GM19023 (cell line): Measurements from ENCODE around the gene CAMTA1.

ENCODE experiments used
- ATAC-seq: cut with Tn5 transposase; IDR thresholded peaks from one replicate; pipeline ENCODE4 v1.9.1; 2021; ENCODE audit warnings: mild to moderate bottlenecking, moderate library complexity; ENCODE audit not compliant: unreplicated experiment

The CAMTA1 gene

GRCh38 chr1:7018826-7019225 is 233.6 kb downstream of the CAMTA1 start:
- ATAC-seq: no peak

GRCh38 chr1:7019510-7019909 is 234.3 kb downstream of the CAMTA1 start:
- ATAC-seq: no peak

- no peak for ATAC-seq
Measured at GRCh38 chr1:7022058-7022457, 236.8 kb downstream of the CAMTA1 start.

DNA sequence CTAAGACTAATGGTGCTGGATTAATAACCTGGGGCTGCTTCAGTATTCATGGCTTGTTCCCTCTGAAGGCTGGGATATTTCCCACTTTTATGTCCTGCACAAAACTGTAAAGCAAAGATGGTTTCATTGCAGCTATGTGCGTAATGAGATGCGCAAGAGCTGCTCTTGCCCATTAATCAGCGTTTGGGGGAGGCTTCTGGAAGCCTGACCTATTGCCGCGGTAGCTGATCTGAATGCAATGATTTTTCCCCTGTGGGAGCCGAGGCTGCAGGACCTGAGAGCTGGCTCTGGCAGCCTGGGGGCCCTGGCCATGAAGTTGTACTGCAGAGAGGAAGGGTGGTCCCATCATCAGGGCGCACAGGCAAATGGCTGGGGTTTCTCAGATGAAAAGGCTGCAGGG is 239.8 kb downstream of the CAMTA1 start:
- no peak for ATAC-seq

DNA sequence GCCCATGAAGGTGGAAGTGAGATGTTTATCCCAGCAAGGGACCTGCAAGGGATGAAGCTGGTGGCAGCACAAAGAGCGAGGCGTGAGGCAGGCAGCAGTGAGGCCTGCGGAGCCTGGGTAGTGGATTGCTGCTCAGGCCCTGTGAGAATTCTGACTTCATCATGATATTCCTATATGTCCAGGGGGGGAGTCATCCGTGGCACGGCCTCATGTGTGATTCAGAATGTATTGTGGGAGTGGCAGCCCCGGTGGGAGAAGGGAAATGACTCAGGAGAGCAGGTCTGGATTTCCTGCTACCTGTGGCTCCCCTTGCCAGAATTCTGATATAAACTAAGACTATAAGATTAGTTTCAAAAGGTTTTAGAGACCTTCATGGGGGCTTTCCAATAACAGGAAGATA is 240.9 kb downstream of the CAMTA1 start:
- no peak for ATAC-seq

GRCh38 chr1:7032992-7033391 is 247.7 kb downstream of the CAMTA1 start:
- no peak for ATAC-seq

- no peak for ATAC-seq
Measured at GRCh38 chr1:7036386-7036785, 251.1 kb downstream of the CAMTA1 start.

DNA sequence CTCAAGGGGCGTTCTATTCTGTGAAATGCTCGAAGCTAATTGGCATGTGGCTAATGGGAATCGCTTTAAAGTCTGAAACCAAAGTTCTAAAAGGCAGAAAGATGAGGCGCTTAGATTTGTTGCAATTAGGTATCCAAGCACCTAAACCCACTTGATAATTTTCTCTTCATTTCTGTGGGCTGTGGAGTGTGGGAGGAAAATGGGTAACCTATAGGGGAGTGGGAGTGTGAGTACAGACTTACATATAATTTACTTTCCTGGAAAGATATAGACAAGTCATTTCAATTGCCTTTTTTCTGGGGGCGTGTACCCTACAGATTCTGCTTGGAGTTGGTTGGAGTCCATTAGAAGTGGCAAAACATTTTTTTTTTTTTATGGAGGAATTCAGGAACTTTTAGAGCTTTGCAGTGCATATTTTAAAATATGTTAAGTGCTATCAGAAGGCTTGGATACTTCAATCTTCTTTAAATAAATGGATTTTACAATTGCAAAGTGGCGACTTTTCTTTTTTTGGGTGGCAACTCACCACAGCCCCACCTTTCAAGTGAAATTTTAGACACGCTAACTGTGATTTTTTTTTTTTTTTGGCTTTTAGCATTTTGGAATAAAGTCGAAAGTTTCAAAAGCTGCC is 254.5 kb downstream of the CAMTA1 start:
- no peak for ATAC-seq

- ATAC-seq: no peak
Measured at GRCh38 chr1:7040969-7041695, 255.9 kb downstream of the CAMTA1 start.

GRCh38 chr1:7042322-7043190 is 257.3 kb downstream of the CAMTA1 start:
- ATAC-seq: no peak

- no peak for ATAC-seq
Measured at GRCh38 chr1:7043191-7043549, 257.9 kb downstream of the CAMTA1 start.

DNA sequence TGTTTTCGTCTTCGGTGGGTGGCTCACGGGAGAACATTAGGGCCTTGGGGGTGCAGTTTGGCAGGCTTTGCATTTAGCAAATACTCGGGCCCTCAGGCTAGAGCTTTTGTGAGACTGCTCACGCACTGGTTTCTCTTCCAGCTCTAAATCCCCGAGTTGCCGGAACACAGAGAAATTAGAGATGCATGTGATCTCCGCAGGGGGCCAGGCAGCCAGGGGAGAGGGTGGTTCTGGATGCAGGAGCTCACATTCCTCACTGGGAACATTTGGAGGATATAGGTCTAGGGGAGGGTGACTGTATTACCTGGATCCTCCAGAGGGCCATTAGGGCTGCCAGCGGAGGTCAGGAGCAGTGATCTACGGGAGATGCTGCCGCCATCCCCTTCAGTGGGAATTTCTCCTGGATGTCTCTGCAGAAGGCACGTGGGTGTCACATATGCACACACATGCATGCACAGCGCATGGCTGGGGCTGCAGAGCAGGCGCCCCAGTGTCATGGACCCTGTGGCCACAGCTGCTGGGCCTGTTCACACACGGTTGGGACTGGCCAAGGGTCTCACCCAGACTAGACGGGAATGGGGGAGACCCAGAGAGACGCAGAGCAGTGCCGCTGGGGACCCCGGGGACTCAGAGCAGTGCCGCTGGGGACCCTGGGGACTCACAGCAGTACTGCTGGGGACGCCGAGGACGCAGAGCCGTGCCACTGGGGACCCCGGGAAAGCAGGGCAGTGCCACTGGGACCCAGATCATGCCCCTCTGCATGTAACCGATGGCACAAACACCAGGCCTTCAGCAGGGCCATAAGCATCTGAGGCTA is 258.7 kb downstream of the CAMTA1 start:
- no peak for ATAC-seq

- ATAC-seq: no peak
Measured at GRCh38 chr1:7045897-7046296, 260.6 kb downstream of the CAMTA1 start.

DNA sequence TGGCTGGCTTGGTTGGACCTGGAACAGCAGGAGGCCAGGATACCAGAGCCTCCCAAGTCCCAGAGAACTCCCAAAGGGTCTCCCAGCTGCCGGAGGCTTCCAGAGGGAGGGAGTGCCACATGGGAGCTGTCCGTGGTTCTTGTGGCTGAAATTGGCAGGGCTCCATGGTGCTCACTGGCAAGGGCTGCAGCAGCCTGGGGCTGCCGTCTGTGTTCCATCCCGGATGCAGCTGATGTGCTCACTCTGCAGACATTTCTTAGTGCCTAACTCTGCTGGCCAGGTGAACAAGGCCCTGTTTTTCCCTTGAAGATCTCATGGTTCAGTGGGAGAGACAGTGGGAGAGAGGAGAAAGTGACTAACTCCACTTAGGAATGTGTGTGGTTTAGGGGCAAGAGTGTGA is 261.1 kb downstream of the CAMTA1 start:
- ATAC-seq: no peak

DNA sequence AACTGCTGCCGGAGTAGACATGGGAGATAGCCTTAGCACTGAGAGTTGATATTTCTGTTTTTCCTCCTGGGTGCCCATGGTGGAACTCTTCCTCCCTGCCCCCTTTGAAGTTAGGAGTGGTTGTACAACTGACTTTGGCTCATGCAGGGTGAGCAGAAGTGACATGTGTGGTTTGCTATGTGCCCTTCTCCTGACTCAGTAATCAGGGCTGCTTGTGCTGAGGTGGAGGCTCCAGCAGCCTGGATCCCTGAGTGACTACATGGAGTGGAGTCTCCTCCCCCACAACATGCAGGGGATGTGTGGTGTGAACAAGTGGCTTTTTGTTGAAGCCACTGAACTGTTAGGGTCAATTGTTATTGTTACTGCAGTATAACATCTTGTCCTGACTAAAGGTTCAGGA is 261.6 kb downstream of the CAMTA1 start:
- ATAC-seq: no peak

DNA sequence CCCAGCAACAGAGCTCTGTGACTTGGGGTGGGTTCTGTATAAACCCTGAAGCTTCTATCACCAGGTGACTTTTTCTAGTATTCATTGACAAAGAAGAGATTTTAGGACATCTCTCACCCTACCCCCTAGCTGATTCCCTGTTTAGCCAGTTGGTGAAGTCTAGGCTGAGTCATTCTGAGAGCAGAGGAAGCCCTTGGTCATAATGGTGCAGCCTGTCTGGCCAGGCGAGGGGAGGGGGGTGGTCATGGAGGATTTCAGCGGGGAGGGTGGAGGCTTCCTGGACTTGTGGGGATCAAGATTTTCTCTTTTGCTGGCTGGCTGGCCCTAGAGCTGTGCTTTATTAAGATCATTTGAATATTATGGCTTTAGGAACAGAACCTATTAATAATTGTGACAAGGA is 262.6 kb downstream of the CAMTA1 start:
- ATAC-seq: no peak

DNA sequence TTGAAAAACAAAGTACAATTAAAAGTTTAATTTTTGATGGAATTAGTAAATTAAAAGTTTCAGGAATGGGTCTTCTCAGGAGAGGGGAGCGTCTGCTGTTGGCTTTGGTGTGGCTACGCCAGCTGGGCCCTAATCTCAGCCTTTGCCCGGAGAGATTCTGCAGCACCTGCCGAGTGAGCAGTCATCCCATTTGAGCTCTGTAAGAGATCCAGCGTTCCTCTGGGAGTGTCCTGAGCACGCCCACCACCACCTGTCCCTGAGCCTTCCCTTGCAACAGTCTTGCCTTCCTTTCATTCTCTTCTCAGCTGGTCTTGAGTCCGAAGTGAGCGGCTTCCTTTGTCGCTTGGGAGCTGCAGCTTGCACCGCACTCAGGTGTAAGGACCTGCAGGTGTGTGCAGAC is 263.1 kb downstream of the CAMTA1 start:
- ATAC-seq: no peak

GRCh38 chr1:7049913-7050625 is 264.8 kb downstream of the CAMTA1 start:
- ATAC-seq: no peak

DNA sequence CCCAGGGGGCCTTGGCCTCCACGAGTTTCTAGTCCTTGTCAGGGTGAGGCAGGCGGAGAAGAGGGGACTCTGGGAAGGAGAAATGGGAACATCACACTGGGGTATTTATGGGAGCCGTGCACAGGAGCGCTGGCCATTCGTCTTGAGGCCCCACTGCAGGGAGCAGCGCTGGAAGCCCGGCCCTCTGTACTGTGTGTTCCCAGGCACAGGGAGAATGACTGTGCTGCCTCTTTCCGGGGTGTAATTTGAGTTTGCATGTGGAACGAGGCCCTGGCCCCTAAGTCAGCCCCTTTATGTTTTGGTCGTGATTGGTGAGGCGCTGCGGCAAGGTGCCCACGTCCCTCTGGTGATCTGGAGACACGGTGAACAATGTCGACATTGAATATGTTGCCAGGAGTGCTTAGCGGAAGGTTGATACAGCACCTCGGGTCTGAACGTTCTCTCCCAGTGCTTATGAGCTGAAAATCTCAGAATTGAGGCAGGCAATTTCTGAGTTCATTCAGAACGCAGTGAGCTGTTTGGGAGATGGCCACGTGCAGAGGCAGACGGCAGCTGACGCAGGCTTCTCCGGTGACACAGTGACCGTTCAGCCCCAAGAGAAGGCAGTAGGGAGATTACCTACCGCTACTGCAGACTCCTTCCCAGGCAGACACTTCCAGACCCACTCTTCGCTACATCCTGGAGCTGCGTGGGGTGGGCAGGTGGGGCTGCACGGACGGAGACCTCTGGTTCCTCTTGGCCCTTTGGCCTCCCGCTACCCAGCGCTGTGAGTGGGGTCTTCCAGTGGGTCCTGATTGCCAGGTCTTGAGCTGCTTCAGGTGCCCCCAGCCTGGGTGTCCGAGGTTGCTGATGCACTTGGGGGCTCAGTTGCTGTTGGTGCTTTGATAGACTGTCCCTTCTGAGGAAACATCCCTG is 265.8 kb downstream of the CAMTA1 start:
- no peak for ATAC-seq
